Measurements from ENCODE around the gene SLC4A1AP.

- TF ChIP-seq BCLAF1 (IDR thresholded peaks at IDR 0.05), result no peak
- TF ChIP-seq NRF1 (conservative IDR thresholded peaks at IDR 0.05; ENCODE audit: low read depth, low read length), result no peak
- no peak for TF ChIP-seq PBX3 (IDR thresholded peaks at IDR 0.05; ENCODE audit: insufficient replicate concordance, low read depth, low read length)
- TF ChIP-seq ZNF274 (IDR thresholded peaks at IDR 0.05; ENCODE audit: insufficient read depth, insufficient read length), result no peak
- no peak for TF ChIP-seq BRCA1 (IDR thresholded peaks at IDR 0.05; ENCODE audit: low read depth, low read length)
- TF ChIP-seq ZNF592 (IDR thresholded peaks at IDR 0.05), result no peak
Observed at GRCh38 chr2:27672723-27673486, 9.2 kb downstream of the SLC4A1AP start.
